ENCODE data around the gene SUGCT.
"Not testable (repeated sequence)": the region's sequence is repeated elsewhere in the genome, so short reads cannot be mapped to it uniquely, and the experiment has no call there.

Gene SUGCT

DNA sequence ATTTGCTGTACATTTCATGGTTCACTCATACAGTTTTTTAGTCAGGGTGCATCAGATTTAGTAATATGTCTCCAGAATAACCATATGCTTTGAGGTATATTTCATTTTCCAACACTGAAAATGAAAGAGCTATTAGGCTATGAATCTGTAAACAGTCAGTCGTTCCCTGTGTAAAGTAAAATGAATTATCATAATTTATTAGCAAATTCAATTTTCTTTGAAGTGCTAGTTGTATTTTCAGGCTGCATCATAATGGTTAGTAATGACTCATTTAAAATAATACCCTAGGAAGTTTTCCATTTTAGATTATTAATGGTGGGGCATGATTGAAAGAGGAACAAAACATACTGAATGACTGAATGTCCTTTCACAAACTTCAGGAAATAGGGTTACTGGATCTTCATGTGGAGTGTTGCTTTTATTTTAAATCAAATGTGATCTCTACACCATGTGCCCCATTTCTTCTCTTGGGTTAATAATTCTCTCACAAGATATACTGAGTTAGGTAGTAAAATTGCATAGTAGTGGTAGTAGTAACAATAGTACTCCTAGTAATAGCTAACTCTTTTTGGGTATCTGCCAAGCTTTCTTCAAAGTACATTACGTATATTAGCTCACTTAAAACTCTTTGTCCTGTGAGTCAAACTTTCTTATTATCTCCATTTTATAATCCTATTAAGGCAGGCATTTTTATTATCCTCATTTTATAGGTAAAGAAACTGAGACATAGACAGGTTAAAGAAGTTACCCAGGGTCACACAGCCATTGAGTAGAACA is 476.5 kb downstream of the SUGCT start:
- DNase-seq (ENCODE audit: low read depth, low spot score), result no peak

DNA sequence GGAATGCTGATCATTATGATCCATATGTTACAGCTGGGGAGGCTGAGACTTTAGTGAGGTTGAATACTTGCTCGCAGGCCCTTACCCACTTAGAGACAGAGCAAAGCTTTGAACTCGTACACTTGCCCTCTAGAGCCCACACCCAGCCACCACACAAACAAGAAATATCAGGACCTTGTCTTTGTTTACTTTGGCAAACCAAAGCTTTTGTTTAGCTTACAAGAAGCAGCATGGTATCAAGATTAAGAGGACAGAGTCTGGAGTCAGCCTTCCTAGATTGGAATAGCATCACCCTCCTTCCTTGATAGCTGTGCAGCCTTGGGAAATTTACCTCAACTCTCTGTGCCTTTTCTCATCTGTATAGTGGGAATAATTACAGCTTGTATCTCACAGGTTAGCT is 477.5 kb downstream of the SUGCT start:
- DNase-seq (ENCODE audit: low read depth, low spot score), result no peak

DNA sequence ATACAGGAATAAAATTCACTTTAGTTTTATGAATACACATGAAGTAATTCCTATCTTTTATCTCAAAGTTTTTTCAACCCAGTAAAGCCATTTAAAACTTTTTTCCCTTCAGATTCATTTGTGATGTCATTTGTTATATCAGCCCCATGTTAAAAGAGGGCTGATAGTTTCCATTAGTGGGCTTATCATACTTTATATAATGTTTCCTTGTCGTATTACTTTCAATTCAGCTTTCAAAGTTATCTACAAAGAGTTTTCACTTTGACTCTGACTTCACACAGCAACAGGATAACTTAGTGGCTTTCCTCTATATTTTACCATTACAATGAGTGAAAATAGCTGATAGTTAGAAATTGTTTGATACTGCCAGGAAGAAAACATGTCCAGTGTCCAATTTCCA is 484.8 kb downstream of the SUGCT start:
- DNase-seq (ENCODE audit: low read depth, low spot score), result no peak

DNA sequence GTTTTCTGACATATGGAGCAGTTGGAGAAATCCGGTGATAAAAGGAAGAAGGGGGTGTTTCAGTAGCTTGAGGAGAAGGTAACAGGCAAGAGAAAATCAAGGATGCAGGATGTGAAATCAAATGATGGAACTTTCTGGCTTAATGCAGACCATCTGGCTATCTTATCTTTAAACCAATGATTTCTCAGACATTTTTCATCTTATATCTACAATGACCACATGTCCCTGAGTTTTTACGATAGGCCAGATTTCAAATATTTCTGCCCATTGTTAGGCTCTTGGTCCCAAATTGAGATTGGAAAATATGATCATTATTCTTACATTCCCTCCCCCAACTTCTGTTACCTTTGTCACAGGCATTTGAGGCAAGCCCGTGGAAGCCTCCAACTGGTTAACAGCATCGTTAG is 486.8 kb downstream of the SUGCT start:
- no peak for DNase-seq (ENCODE audit: low read depth, low spot score)

DNA sequence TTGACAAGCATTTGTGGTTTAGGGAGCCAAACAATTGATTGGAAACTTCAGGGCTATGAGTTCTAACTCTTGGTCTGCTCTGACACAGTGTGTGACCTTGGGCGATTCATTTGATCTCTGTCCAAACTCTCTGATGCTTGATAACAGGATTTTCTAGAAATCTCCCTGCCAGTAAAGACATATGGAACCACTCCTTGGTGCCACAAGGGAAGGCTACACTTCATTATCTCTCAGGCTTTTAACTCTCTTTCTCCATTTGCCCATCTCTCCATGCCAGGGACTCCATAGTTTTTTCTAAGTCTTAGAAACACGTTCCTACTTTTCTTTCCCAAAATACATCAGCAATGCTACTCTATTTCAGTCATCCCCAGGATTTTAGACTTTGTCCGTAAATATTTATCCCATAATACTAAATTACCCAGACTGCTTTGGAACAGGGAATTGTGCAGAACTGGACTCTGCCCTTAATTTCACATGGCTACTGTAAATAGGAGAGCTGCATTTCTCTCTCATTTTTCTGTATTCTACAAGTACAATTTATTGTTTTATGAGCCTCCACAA is 488.2 kb downstream of the SUGCT start:
- DNase-seq (ENCODE audit: low read depth, low spot score), result no peak

DNA sequence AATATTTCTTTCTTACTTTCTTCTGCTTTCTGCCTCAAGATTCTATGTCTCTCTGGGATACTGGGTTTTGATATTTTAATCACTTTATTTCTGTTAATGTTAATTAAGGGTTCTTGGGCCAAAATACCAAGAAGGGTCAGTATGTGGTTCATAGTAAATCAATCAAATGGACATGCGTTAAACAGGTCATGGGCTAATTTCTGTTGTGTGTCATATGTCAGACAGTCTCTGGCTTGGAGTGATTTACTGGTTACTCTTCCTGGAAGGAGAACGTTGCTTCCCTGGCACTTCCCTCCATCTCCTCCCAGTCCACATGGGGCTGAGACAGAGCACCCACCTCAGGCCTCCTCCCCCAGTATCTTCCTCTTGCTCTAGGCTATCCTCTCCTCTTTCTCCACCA is 489.1 kb downstream of the SUGCT start:
- no peak for DNase-seq (ENCODE audit: low read depth, low spot score)

DNA sequence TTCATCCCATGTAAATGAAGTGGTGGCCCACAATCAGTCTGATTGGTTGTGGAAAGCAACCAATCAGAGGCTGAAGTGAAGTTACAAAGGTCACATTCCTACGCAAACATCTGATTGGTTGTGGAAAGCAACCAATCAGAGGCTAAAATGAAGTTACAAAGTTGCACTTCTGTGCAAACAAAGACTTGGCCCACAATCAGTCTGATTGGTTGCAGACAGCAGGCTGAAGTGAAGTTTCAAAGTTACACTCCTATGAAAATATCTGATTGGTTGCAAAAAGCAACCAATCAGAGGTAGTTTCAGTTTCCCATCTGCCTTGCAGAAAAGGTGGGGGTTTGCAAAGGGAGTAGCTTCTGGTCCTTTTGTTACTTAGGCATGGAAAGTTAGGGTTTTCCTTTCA is 492.6 kb downstream of the SUGCT start:
- not testable (repeated sequence) for DNase-seq (ENCODE audit: low read depth, low spot score)

DNA sequence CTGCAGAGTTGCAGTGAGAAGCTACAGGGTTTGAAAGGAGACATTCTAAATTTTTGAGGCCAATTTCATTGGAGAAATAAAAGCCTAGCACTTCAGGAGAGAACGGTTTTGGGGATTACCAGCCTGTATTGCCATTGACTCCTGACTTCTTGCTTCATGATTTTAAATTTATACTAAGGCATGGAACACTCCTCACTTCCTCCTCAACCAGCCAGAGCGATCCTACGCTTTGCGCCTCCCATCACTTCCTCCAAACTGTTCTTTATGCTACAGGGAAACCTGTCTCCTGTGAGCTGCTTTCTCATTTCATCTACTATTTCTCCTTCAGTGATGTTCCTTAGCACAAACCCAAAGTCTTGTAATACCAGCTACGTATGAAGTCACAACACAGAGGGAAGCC is 495.1 kb downstream of the SUGCT start:
- DNase-seq (ENCODE audit: low read depth, low spot score), result no peak

DNA sequence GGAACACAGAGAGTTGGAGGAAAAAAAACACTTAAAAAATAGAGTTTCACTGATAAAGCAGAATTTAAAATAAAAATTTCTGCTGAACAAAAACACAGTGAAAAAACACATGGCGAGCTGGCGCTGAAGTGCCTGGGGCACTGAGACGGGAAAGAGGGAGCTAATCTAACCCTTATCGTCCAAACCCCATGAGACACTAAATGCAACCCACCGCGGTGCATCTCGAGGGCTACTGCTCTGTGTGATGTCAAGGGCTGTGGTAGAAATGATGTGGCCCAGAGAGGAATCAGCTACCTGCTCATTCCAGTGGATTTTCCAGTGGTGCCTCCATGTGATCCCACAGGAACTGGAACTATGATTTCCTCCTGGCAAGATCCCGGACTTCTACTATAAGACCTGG is 499.3 kb downstream of the SUGCT start:
- no peak for DNase-seq (ENCODE audit: low read depth, low spot score)

DNA sequence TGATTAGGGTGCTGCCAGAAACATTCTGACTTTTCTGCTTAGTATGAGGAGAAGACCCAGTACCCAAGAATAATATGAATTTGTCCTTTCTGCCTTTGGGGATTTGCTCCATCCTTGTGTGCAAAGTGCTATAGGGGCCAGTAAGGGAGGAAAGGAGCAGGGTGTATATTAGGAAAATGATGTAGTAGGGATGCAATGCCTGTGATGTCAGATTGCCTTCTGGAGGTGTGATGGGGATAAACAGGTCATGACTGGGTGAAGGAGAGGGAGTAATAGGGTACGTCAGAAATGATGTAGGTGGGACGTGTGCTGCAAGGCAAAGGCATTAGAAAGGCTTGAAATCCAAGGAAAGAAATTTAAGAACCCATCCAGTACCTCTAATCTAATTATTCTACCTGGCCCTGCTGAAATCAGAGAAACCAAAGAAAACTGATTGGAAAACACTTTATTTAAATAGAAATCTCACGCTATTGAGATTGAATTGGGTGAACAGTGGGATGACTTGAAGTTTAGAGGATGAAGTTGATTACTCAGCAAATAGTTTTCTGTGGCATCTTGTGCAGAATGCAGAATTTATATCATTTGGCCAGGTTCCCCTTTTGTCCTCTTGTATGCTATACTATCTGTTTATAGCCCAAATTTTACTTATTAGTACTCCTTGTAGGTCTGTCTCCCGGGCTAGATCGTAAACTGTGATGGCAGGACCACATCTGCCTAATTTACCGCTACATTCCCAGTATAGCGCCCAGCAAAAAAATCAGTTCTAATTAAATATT is 503.9 kb downstream of the SUGCT start:
- DNase-seq (ENCODE audit: low read depth, low spot score), result no peak

DNA sequence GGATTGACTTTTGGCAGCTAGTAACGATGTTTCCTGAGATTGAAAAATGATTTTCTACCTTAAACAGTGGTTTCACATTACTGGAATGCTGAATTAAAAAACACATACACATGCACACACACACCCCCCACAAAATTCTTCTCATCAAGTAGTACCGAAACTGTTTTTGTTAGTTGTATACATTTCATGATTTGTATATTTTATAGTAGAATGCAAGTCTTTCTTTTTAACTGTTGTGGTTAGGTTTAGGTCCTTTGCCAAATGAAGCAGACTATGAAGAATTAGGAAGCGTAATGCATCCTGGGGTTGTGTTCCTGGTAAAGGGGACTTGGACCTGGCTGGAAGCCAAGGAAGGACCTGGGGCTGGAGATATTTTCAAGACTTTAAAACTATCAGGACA is 505.8 kb downstream of the SUGCT start:
- DNase-seq (ENCODE audit: low read depth, low spot score), result no peak

DNA sequence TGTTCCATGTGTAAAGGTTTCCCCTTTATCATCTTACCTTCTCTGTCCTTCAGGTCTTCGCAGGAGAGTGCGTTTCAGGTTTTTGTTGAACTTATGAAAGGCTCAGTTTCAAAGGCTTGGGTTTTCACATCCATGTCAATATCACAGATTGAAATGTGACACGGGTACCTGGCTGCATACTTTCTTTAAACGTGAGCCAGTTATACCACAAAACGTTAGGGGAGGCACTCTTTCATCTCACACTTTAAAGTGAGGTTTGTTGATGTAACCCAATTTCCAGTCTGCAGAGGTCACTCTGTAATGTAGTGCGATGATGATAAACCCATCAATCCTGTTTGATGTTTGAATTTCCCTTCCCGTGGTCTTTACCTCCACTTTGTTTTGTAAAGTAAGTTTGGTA is 506.9 kb downstream of the SUGCT start:
- DNase-seq (ENCODE audit: low read depth, low spot score), result no peak

DNA sequence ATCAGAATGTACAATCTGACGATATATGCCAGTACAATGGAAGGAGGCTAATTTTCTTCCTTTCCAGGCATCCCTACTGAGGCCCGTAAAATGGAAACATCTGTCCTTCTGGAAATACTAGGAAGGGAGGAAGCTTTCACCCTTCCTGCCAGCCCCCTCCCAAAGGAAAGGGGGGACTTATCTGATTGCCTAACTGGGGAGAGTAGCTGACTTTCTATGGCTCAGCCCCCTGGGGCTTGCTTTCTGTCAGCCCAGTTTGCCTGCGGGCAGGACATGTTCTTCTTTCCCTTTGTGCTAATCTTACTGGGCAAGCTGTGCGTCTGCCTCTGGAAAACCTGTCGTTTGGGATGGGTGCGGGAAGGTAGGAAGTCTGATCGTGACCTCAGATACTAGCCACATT is 508.9 kb downstream of the SUGCT start:
- DNase-seq (ENCODE audit: low read depth, low spot score), result no peak

DNA sequence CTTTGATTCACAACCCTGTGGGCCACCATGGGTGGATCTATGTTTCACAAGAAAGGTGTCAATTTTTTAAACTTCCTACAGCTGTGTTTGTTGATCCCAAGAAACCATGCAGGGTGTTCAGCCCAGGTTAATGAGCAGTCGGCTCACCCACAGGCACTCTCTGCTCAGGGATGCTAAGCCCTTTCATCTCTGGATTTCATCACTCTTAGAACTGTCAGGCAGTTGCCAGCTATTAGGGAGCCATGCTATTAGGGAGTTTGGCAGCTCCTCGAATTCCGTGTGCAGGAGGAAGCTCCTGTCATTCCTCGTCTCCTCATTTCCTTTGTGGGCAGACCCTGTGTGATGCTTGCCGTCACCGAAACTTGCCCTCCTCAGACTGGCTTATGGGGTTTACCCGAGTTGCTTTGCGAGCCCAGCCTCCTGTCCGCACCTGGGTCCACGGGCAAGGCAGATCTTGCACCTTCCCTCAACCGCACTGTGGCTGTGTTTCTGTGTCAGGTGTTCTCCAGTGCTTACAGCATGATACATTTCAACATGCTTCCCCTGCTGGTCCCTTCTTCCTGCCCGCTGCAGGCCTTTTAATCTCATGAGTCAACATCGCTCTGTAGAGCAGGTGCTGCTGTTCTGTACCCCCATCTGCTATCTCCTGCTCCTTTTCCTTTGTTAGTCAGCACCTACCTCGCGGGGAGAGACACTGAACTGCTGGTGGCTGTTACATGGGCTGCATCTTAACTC is 509.8 kb downstream of the SUGCT start:
- no peak for DNase-seq (ENCODE audit: low read depth, low spot score)

DNA sequence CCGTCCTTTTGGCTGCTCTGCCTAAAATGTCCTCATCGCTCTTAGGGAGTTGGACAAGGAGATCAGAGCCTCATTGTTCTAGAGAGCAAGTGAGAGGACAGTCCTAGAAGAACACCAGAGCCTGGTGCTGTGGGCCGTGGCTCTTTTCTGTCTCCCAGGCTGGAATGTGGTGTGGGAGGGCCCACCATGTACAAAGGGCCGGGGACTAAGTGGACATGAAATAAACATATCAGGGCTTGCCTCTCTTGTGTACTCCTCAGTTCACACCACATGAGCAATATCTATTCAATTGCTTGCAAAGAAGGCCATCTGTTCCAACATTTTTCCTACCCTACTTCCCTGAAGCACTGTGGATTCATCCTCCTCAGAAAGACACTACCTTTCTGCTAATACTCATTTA is 510.4 kb downstream of the SUGCT start:
- DNase-seq (ENCODE audit: low read depth, low spot score), result no peak

DNA sequence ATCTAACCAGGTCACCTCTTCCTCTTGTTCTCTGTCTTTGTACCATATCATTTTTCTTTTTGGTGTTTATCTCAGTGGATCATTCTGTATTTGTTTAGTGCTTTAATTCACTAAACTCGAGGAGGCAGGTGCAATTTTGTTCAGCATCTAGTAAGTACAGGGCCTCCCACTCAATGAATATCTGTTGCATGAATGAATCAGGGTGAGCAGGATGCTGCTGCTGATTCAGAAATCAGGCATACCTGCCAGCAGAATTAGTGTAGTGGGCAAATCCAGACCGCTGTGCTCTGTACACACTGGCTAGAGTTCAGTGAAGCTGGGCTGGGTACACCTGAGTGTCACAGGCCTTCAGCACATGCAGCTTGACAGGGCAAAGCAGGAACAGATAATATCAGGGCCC is 511.9 kb downstream of the SUGCT start:
- no peak for DNase-seq (ENCODE audit: low read depth, low spot score)

DNA sequence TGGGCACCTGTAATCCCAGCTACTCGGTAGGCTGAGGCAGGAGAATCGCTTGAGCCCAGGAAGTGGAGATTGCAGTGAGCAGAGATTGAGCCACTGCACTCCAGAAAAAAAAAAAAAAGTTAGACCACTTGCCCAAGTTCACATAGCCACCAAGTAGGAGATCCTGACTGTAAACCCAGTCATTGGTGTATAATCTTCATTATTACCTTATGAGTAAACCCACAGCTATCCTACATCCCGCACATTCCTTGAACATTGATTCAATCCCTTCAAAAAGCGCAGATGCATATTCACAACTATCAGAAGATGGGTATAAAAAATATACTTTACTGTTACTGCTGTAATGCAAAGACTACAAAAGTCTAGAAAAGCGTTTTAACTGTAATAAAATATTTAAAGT is 512.9 kb downstream of the SUGCT start:
- no peak for DNase-seq (ENCODE audit: low read depth, low spot score)

DNA sequence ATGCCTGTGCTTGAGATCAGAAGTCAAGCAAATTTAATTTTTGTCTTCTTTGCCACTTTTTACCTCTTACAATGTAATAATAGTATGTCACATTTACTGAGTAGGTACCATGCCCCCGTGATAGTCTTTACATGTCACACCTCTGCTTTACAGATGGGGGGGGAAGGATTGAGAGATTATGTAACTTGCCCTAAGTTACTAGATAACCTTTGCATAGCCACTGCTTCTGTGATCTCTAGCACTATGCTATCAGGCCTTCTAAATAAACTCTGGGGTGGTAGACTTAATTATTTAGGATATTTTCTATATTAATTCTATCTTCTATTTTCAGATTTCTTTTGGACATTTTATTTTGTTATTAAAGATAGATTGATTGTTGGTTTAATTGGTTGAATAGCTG is 514.4 kb downstream of the SUGCT start:
- DNase-seq (ENCODE audit: low read depth, low spot score), result no peak

DNA sequence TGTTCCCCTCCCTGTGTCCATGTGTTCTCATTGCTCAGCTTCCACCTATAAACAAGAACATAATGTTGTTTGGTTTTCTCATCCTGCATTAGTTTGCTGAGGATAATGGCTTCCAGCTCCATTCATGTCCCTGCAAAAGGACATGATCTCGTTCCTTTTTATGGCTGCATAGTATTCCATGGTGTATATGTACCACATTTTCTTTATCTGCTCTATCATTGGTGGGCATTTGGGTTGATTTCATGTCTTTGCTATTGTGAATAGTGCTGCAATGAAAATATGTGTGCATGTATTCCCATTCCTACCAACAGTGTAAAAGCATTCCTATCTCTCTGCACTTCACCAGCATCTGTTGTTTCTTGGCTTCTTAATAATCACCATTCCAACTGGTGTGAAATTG is 516.1 kb downstream of the SUGCT start:
- DNase-seq (ENCODE audit: low read depth, low spot score), result not testable (repeated sequence)

DNA sequence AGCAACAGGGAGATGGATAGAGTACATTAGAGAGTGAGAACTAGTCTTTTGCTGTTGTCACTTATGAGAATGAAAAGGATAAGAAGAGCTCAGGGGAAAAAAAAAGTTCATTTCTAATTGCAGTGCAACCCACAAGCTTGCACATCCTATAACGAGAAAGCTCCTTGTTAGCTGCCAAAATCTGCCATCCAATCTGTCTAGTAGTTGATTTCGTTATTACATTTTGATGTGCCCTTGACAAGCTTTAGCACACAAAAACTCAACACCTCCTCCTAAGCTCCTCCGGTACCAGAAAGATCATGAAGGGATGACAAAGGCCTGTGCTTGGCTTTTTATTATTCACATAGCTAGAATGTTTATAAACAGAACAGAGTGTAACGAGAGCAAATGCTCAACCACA is 519.4 kb downstream of the SUGCT start:
- DNase-seq (ENCODE audit: low read depth, low spot score), result no peak

DNA sequence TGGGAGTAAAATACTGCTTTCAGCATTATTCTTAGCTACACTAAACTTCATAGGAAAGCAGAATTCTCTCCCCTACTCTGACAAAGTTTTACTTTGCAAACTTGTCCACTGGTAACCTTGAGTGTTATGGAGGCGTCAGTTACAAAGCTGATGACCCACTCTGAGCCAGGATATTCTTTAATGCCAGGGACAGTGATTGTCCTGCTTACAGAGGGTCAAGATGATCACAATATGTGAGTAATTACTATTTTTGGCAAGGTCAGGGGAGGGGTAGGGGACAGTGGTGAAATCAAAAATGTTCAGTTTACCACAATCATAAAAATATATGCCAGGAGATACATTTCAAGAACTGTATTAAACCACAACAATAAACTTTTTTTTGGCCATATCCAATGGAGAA is 520.6 kb downstream of the SUGCT start:
- DNase-seq (ENCODE audit: low read depth, low spot score), result no peak

DNA sequence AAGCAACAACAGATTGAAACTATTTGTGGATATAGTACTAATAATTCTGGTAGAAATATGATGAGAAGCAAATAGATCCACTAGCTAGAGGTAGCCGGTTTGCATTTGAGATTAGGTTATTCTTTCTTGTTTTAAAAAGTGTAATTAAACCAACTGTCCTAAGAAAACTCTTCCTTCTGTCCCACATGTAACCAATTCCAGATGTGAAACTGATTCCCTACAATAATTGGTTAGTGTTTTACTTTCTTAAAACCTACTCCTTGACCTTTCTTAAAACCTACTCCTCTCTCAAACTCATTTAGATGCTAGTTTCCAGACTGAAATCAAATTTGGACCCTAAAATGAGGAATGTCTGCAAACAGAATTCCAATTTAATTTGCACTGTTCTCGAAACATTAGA is 521.5 kb downstream of the SUGCT start:
- no peak for DNase-seq (ENCODE audit: low read depth, low spot score)
